ENCODE results near the gene MAOA.
"Not testable (repeated sequence)": the region's sequence is repeated elsewhere in the genome, so short reads cannot be mapped to it uniquely, and the experiment has no call there.

MAOA gene

DNA sequence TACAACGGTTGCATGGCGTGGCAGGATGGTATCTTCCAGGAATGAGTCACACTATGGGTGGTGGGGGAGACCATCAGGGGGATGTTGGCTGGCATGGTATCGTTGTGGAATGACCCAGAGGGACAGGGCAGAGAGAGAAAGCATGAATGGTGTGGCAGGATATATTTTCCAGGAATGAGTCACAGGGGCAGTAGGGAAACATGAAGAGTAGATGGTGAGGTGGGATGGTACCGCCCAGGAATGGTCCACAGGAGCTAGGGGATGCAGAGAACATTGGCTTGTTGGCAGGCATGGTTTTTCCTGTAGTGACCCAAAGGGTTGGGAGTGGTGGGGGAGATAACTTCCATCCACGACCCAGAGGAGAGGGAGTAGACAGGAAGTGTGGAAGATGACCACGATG, 62.4 kb downstream of the MAOA start:
- no peak for DNase-seq

DNA sequence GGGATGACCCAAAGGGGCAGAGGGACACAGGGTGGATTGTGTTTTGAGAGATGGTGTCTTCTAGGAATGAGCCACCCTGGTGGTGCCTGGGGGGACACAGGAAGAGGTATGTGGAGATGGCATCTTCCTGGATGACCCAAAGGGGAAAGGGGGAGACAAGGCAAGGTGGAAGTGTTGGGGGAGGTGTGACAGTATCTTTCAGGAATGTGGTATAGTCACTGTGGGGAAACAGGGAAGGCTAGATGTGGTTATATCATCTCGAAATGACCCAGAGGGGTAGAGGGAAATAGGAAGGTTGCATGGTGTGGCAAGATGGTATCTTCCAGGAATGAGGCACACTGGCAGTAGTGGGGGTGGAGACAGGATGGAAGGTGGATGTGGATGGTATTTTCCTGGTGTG, 62.9 kb downstream of the MAOA start:
- no peak for DNase-seq

DNA sequence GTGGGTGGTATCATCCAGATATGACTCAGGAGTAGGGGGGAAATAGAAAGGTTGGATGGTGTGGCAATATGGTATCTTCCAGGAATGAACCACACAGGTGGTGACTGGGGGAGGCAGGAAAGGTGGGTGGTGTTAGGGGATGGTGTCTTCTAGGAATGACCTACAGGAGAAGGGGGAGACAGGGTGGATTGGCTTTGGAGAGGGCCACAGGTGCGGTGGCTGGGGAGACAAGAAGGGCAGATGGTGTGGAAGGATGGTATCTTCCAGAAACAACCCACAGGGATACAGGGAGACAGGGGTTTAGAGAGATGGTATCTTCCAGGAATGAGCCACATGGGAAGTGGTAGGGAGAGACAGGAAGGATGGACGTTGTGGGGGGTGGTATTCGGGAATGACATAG, 64.0 kb downstream of the MAOA start:
- DNase-seq: no peak

DNA sequence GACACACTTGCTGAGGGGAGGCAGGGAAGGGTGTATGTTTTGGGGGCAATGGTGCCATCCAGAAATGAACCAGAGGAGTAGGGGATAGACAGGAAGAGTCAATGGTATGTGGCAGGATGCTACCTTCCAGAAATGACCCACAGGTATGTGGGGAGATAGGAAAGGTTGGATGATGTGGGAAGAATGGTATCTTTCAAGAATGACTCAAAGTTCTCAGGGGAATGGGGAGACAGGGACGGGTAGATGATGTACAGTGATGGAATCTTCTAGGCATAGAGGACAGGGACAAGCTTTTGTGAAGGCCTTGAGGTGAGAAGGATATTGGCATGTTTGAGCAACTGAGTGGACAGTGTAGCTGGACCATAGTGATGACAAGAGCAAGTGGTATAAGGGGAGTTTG, 64.9 kb downstream of the MAOA start:
- no peak for DNase-seq

DNA sequence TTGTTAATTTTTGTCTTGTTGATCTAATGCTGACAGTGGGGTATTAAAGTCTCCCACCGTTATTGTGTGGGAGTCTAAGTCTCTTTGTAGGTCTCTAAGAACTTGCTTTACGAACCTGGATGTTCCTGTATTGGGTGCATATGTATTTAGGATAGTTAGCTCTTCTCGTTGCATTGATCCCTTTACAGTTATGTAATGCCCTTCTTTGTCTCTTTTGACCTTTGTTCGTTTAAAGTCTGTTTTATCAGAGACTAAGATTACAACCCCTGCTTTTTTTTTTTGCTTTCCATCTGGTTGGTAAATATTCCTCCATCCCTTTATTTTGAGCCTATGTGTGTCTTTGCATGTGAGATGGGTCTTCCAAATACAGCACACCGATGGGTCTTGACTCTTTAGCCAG, 69.1 kb downstream of the MAOA start:
- not testable (repeated sequence) for DNase-seq

DNA sequence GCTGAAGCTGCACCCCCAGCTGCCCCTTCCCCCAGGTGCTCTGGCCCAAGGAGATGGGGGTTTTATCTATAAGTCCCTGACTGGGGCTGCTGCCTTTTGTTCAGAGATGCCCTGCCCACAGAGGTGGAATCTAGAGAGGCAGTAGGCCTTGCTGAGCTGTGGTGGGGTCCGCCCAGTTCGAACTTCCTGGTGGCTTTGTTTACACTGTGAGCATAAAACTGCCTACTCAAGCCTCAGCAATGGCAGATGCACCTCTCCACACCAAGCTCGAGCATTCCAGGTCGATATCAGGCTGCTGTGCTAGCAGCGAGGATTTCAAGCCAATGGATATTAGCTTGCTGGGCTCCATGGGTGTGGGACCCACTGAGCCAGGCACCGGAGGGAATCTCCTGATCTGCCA, 71.2 kb downstream of the MAOA start:
- not testable (repeated sequence) for DNase-seq

DNA sequence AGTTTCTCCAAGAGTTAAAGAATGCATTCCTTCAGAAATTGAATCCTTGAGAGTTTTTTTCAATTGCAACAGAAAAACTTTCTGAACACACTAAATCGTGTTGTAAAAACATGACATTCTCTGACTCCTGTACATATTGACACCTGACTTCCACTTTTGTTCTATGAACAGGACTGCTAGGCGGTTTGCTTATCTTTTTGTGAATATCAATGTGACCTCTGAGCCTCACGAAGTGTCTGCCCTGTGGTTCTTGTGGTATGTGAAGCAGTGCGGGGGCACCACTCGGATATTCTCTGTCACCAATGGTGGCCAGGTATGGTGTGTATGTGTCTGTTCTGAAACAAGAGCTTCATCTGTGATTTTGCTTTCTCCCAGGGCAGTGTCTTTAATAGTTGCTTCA, 71.9 kb downstream of the MAOA start:
- DNase-seq: no peak

DNA sequence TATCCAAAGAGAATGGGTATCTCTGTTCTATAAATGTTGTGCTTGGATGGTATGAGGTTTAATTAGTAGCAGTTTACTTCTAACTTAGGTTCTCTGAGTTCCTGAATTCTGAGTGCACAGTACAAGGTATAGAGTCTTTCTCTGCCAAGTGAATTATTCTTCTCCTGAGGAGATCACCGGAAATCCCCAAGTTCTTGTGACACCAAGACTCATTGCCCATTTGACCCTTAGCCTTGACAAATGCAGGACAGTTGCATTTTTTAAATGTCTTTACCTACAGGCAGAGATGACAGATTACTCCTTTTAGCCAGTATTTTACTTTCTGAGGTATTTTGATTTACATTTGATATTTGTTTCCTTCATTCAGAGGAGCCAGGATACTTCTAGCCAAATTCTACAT, 72.9 kb downstream of the MAOA start:
- peak; percentile 47 for DNase-seq

DNA sequence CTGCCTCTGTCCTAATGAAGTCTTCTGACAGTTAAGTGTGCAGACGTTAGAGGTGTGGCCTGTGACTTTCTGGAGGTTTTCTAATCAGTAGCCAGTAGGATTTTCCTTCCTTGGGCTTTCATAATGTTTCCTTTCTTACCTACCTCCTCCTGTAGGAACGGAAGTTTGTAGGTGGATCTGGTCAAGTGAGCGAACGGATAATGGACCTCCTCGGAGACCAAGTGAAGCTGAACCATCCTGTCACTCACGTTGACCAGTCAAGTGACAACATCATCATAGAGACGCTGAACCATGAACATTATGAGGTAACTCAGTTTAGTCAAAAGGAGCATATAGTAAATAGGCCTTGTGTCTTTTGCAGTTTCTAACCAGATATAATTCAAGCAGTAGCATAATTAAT, 75.0 kb downstream of the MAOA start:
- DNase-seq: no peak

DNA sequence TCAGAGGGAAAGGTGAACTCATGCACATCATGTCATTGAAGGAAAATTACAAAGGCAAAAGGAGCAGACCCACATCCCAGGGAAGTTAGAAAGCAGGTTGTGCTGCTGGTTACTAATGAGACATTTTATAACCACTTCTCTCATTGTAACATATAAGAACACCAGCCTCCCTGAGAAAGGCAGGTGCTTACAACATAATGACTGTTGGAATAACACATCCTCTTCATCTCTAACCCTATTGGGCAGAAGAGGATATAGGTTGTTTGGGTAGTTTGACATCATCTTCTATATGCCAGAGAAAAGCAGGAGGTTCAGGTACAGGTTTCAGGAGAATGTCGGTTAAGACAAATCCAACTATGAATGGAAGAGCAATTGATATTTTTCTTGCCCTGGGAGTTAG, 77.6 kb downstream of the MAOA start:
- no peak for DNase-seq

DNA sequence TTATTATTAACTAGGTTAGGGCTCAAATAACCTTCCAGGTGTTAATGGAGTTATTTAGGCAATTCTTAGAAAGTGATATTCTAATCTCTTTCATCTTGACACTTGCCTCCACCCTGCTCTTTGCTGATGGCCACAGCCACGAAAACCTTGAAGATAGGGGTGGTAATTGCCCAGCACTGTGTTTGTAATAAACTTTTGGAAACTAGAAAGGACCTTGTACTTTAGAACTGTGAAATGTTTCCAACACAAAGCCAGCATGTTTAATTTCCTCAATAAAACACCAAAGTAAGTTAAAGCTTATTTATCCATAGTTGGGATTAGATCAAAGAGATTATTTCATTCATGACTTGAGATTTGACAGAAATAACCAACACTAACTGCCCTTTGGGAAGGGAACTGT, 78.3 kb downstream of the MAOA start:
- no peak for DNase-seq

DNA sequence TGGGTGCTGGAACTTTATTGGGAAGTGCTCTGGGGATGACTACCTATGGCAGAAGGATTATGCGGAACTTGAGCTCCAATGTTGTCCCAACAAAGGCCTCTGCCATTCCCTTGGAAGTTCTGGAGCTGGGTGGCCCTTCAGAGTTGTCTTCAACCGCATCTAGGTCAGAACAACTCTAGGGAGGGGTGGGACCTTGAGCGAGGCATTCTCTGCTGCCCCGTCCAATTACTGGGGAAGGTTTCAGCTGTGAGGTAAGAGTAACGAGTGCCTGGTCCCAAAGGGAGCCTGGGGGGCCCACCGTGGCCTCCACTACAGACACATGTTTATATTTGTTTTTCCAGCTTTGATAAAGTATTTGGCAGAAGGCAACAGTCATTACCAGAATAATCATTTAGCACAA, 79.4 kb downstream of the MAOA start:
- no peak for DNase-seq

DNA sequence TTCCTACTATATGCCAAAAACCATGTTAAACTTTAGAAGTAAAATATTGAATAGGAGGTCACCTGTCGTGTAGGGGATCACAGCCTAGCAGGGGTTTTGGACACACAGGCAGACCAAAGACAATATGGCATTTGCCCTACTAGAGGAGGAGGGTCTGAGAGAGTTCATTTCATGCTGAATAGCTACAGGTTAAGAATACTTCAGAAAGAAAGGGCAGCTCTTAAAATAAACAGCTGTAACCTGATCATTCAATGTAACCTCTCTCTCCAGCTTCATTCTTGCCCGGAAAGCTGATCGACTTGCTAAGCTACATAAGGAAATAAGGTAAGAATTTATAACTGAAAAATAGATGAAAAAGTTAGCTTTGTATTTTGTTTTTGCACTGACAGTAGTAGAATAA, 79.9 kb downstream of the MAOA start:
- DNase-seq: no peak

DNA sequence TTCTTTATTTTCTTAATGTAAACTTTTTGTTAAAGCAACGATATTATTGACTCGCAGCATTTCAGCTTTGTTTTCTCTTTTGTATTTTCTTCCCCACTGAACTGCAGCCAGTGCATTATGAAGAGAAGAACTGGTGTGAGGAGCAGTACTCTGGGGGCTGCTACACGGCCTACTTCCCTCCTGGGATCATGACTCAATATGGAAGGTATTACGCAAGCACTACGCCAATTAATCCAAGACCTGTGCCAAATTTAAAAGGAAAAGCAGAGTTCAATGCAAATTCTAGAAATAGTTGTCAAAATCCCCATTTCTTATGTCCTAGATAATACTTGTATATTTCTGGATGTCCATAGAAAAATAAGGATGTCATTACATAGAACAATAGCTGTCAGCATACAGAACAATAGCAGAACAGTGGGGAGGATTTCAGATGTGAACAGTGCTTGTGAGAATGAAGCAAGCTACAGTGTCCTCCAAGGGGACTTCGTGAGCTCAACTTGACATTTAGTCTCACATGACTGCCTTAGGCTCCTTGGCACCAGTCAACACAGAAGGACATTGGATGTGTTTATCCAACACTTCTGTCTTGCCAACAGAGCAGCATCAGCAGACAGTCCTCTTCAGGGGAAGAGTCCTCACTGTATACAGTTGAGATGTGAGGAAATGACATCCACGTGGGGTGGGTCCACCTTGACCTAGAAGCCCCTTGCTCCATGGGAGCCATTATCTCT, 85.9 kb downstream of the MAOA start:
- DNase-seq: peak; percentile 28 to 41

DNA sequence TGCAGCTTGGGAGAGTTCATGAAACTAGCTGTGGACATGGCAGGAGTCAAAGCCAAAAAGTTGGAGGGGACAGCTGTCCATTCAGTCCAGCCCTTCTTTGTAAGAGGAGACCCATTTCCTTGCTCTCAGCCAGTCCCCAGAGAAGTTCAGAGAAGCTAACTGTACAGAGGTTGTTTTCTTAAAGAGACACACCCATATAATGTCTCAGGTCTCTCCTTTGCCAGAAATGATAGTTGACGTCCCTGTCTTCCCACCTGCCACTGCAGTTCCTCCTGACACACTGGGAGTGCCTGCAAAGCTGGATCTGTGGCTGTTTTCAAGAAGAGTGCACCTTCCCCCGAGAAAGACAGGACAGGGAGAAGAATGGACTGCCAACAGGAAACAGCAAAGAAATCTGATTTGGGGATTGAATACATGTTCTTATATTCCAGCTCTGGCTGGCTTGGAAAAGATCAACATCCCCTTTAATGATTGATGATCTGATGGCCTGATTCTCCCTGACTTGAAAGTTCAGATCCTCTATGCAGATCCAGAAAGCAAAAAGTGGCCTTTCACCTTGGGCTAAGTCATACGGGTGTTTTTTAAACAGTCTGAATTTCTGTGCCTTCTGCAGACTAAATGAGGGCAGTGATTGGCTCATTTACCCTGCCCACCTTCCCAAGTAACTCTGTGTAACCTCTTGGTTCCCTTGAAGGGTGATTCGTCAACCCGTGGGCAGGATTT, 87.2 kb downstream of the MAOA start:
- peak in 1 of 2 donors; percentile 34 for DNase-seq

DNA sequence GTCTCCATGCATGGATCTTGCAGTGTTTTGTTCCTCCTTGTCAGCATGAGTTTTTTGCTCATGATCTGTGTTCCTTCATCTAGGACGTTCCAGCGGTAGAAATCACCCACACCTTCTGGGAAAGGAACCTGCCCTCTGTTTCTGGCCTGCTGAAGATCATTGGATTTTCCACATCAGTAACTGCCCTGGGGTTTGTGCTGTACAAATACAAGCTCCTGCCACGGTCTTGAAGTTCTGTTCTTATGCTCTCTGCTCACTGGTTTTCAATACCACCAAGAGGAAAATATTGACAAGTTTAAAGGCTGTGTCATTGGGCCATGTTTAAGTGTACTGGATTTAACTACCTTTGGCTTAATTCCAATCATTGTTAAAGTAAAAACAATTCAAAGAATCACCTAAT, 88.2 kb downstream of the MAOA start:
- no peak for DNase-seq

DNA sequence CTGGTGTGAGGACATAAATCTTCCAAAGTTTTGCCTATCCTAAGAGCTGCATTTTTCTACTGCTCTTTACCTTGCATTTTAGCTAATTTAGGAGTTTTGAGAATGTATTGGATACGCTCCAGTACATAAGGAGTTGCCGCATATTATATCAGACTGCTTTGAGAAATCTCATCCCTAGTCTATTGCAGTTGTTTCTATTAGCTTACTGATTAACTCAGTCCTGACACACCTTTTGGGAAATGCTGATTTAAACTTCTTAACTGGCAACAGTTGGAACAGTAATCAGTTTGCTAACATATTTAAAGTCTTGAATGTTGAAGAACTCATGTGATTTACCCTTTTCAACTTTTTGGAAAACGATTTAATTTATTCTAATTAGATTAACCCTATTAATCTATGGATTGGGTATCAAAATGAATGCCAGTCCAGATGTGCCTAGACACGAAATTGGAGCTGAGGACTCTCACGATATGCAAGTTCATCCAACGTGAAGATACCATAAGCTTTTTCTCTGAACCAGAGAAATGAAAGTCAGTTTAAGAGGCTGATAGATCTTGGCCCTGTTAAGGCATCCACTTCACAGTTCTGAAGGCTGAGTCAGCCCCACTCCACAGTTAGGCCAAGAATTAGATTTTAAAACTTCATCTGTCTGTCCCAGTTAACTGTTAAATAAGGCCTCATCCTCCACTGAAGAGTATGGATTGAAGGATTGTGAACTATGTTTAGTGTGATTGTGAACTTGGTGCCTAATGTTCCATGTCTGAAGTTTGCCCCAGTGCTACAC, 90.0 kb downstream of the MAOA start:
- no peak for DNase-seq

DNA sequence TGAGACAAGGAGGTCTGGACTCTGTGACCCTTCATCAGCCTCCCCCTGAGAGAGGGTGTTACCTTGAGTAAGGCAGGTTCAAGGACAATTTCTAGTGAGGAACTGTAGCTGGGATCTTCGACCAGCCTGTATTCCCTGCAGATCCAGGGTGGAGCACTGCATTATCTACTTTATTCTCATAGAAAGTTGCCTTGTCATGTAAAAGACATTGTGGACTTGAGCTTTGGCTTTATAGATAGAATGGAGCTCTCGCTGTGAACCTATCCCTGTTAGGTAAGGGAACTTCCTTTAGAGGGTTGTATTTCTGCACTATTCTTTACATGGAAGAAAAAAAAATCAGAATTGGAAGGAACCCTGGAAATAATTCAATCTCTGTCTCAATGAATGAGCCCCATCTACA, 91.4 kb downstream of the MAOA start:
- DNase-seq: no peak

DNA sequence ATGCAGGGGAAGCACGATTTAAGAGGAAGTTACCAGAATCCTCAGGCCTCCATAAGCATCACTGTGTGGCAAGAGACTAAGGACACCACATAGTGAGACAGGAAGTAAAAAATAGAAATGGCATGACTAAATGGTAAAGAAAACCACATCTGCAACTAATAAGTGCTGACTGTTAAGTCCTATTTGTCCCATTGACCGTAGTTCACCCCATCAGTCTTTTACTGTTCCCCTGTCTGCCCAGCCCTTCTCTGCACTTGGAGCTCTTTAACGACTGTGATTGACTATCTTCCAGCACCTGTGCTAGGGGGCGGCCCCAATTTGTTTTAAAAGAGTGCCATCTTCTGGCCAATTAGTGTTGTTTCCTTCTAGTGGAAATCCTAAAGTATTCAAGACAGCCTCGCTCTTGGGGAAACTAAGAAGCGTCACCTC, 94.2 kb downstream of the MAOA start:
- DNase-seq: peak; percentile 58 to 76

DNA sequence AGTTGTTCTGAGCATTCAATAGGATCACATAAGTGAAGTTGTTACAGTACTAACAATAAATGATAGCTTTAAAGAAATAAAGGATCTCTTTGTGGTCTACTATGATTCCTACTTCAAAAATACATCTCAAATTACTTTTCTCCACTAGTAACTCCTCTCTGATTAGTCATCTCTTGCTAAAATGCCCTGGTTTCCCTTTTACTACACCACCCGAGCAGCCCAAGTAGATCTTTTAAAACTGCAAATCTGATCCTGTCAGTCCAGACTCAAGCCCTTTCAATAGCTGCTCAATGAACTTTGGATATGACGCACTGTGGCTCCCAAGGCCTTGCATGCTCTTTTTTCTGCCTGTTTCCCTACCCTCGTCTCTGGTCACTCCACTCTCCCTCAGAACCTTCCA, 97.5 kb downstream of the MAOA start:
- no peak for DNase-seq

DNA sequence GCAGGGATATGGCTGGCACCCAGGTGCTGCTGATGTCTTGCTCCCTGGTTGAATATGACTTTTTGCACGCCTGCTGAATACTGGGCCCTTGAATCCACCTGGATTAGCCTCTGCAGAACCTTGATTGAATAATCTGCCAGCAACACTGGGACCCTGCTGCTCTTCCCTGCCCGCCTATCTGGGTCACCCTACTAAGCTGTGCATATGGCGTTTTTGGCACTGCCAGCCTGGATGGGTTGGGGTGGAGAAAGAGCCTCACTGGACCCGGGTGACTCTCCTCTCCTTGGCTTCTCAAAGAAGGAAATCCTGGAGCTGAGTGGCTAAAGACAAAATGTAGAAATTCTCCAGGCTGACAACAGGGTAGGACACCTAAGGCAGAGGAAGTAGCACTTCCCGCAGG, 100.0 kb downstream of the MAOA start:
- DNase-seq: no peak

DNA sequence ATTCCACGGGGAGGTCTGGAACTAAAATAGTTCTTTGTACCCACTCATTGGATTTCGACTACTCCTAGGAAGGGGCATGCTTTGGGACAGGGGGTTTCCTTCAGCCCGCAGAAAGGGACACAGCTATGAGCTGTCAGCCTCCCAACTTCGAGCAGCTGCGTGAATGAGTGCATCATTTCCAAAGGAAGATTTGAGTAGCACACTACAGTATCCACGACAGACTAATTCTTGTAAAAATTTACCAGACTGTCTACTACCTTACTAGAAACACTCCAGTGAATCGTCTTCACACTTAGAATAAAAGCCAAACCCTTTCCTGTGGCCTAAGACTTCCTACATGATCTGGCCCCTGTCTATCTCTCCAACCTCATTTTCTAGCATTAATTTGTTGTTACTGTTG, 101.9 kb downstream of the MAOA start:
- no peak for DNase-seq

DNA sequence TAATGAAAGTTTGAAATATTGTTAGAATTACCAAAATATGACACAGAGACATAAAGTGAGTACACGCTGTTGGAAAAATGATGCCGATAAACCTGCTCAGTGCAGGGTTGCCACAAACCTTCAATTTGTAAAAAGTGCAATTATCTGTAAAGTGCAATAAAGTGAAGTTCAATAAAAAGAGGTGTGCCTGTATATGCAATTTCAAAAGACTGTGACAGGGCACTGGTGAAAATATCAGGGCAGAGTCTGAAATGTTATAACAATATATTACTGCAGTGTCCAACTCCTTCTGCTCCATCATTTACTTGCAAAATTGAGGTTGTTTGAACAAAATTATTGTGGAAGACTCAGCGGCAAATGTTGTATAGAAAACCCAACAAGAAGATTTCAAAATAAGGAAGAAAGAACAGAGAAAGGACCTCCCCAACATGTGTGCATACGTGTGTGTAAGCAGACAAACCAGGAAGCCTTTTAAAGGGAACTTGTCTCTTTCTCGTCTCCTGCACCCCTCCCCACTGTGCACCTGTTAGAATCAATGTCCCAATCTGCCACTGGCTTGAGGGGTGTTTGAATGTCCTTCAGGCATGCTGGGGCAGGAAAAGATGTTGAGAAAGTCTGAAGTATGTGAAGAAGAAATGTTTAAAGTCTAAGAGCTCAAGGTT, 130.0 kb downstream of the MAOA start:
- DNase-seq: no peak
